HFFc6 (cell line): Measurements from ENCODE around the gene RSPH10B2. TPM values are rescaled to one million over a fixed set of nuclear protein-coding genes. Genes with fewer than 3 reads are reported as not detected.

Experiments
- total RNA-seq, 6 experiments: library from RNA; stranded (reverse); fragmentation: NEBNext Ultra II Directional; extraction: Animal tissue kit (Norgen Biotek cat#: 25700); gene quantifications; 2 replicates in 1 of 6; 3 replicates in 5 of 6; pipeline ENCODE4 v1.2.3, GENCODE V29; 2021

Gene RSPH10B2
- total RNA-seq, 6 experiments from 2014 or later = not detected

Other genes starting within 250 kb of the RSPH10B2 start
- gene GRID2IP, start 202.6 kb upstream of the RSPH10B2 start, total RNA-seq = not detected
- 10 to 100 TPM; 18.4 to 27.7 (median 25.2) TPM for gene ZDHHC4, start 176.6 kb upstream of the RSPH10B2 start, total RNA-seq
- gene INTS15, start 164.1 kb upstream of the RSPH10B2 start, total RNA-seq = 10 to 100 TPM; 14.9 to 17.9 (median 17.4) TPM
- under 1 TPM in 3 of 6 experiments, not detected in 3; 0.05 to 0.07 (median 0.06) TPM for gene ZNF853, start 138.5 kb upstream of the RSPH10B2 start, total RNA-seq
- gene ZNF316, start 116.8 kb upstream of the RSPH10B2 start, total RNA-seq = 10 to 100 TPM; 13.4 to 17.0 (median 15.0) TPM
- 10 to 100 TPM; 12.7 to 15.1 (median 13.9) TPM for gene ZNF12, start 47.2 kb upstream of the RSPH10B2 start, total RNA-seq
- gene CCZ1B, start 72.2 kb downstream of the RSPH10B2 start, total RNA-seq = 10 to 100 TPM; 30.6 to 40.7 (median 37.7) TPM